Fibroblast of lung (primary cell): ENCODE data around the gene TNRC18.

Experiments
- CTCF ChIP-seq, 2 donors: IDR thresholded peaks in 1 of 2; conservative IDR thresholded peaks in 1 of 2; 1 replicate in 1 of 2; 2 replicates in 1 of 2; pipeline ENCODE4 v1.5.1; 2011 to 2012; ENCODE audit warnings: low read length in 2 of 2, control low read depth in 1 of 2, inconsistent platforms in 1 of 2, low read depth in 1 of 2, mild to moderate bottlenecking in 1 of 2
- EZH2 ChIP-seq: IDR thresholded peaks from 2 replicates; pipeline ENCODE4 v1.5.1; 2012; ENCODE audit warnings: low read length, control low read depth, mild to moderate bottlenecking; ENCODE audit errors: missing control alignments

GRCh38 chr7:5265320-5266190, 158.1 kb downstream of the TNRC18 start:
- TF ChIP-seq CTCF (conservative IDR thresholded peaks at IDR 0.05 in 1 of 2, IDR thresholded peaks at IDR 0.05 in 1 of 2; ENCODE audit: low read depth in 1 of 2, low read length in 2 of 2) (no peak), EZH2 (no peak)
